ENCODE measurements around the gene C11orf58. TPM values are rescaled to one million over a fixed set of nuclear protein-coding genes. Genes with fewer than 3 reads are reported as not detected.
A peak's percentile ranks its signal among the peaks of the same experiment; 100 is the strongest.

C11orf58 gene
- total RNA-seq, 1 donor from 2014 or later: 154 TPM

DNA sequence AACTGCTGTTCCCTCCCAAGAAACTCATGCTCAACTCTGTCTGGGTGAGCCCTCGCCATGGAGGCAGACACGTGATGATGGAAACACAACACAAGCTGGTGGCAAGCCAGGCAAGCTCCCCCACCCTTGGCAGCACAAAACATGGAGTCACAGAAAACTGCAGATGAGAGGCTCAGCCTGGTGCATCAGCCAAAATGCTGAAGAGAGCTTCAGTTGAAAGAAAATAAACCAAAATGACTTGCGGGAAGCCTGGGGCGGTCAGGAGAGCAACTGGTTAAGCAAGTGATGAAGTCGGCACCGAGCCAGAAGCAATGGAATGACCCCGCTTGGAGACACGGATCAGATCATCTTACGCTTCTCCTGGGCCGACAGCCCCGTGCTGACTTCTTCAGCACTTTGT lies 68.3 kb downstream of the C11orf58 start:
- H3K27ac Mint-ChIP-seq: peak overlapping the region; percentile 37
- H3K9me3 Mint-ChIP-seq: no peaks in the 10 kb centered on the region
- H3K4me3 Mint-ChIP-seq: no peak overlapping the region
- H3K4me1 Mint-ChIP-seq: peaks cover 18% of the 10 kb centered on the region
- peak in 1 of 2 experiments; percentile 57 for DNase-seq (ENCODE audit: low spot score in 2 of 2, unreplicated experiment in 2 of 2)
- H3K36me3 Mint-ChIP-seq: no peaks in the 10 kb centered on the region
- no peak for TF ChIP-seq CTCF (IDR thresholded peaks at IDR 0.05; ENCODE audit: unreplicated experiment)
- no peaks in the 10 kb centered on the region for H3K27me3 Mint-ChIP-seq (ENCODE audit: low read depth)

DNA sequence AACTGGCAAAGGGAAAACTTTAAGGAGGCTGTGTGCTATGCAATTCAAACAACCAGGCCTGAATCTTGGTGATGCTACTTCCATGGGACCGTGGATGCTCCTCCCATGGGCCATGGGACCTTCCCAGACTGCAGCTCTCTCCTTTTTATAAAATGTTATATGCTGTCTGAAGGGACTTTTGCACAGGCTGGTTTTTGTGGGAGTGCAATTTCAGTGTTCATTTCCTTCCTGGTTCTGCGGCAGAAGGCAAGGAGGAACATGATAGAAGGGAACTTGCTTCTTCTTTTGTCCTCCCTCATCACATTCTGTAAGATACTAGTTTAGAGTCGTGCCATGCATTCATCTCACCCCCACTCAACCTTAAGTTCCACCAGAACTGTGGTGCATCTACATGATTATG lies 68.9 kb downstream of the C11orf58 start:
- Mint-ChIP-seq H3K9me3 (no peaks in the 10 kb centered on the region), H3K36me3 (no peaks in the 10 kb centered on the region), H3K27ac (no peak overlapping the region), H3K4me1 (peaks cover 18% of the 10 kb centered on the region), H3K27me3 (ENCODE audit: low read depth) (no peaks in the 10 kb centered on the region), H3K4me3 (no peak overlapping the region)
- no peak for DNase-seq (ENCODE audit: low spot score in 2 of 2, unreplicated experiment in 2 of 2)
- no peak for TF ChIP-seq CTCF (IDR thresholded peaks at IDR 0.05; ENCODE audit: unreplicated experiment)

Measured in mesothelial cell of epicardium (in vitro differentiated cells).